ENCODE results near the gene YARS2. TPM values are rescaled to one million over a fixed set of nuclear protein-coding genes. Genes with fewer than 3 reads are reported as not detected.

YARS2 gene
- total and polyA plus RNA-seq, 9 of the 15 experiments (the other 6 are each of a cell fraction or from before 2014, with no cell fraction given): 15.2 to 40.9 (median 28.7) TPM

- peak; percentile 47 for ATAC-seq
- CTCF ChIA-PET (ENCODE audit: low intra/inter-chr PET ratio): no interaction called here
- peaks cover 12% of the 10 kb centered on the region; the same call in 2 of the 3 replicates for H3K36me3 ChIP-seq (ENCODE audit: control insufficient read depth, insufficient read depth, low read length)
- no peaks in the 10 kb centered on the region for H3K27me3 ChIP-seq (ENCODE audit: control insufficient read depth in 2 of 2, insufficient read depth in 2 of 2, low read length in 2 of 2)
- no peak overlapping the region for H3K9ac ChIP-seq (ENCODE audit: insufficient read depth in 1 of 2, low read depth in 2 of 2, low read length in 2 of 2)
- no peak overlapping the region for H2AFZ ChIP-seq (ENCODE audit: low read depth, low read length)
- H3K79me2 ChIP-seq (ENCODE audit: control insufficient read depth, insufficient read depth, low read length): peaks cover 60% of the 10 kb centered on the region
- H3K9me1 ChIP-seq (ENCODE audit: control insufficient read depth, insufficient read depth, low read length): no peaks in the 10 kb centered on the region
- no peak overlapping the region for H3K4me3 ChIP-seq
- no peak for FAIRE-seq
- DNase-seq (ENCODE audit: extremely low read depth in 1 of 4, low spot score in 3 of 4): no peak
- H3K4me2 ChIP-seq (ENCODE audit: insufficient read depth, low read length): no peak overlapping the region
- WGBS (ENCODE audit: insufficient coverage, low coverage, missing lambda C conversion rate): 89% methylated on average over 2 of the region's 2 CpGs
- no peaks in the 10 kb centered on the region for H3K9me3 ChIP-seq (replicated peaks; ENCODE audit: control insufficient read depth, insufficient read depth, low read depth, low read length)
- no peak overlapping the region for H3K27ac ChIP-seq (ENCODE audit: extremely low read depth, low read depth, low read length)
- no TSS peak for BruUV-seq (replicated peaks)
- no peaks in the 10 kb centered on the region for H4K20me1 ChIP-seq (replicated peaks; ENCODE audit: control insufficient read depth, insufficient read depth, low read length)
- intact Hi-C loops (cut with micrococcal nuclease): no loop called here
- POLR2A ChIA-PET: interaction anchor here (0.6 to 1.2 kb wide), 3 partner anchors 9 to 1765 kb away, joined by 3 to 4 read pairs (median 4); no protein-coding TSS in a partner anchor
- in situ Hi-C loops (cut with MboI): no loop called here
- peaks cover 6% of the 10 kb centered on the region in 2 experiments; a peak in 2 of 5 replicates for H3K4me1 ChIP-seq (replicated peaks in 1 of 2; ENCODE audit: control insufficient read depth in 2 of 2, insufficient read depth in 2 of 2, low read length in 2 of 2)
- TF ChIP-seq CSDE1 (IDR thresholded peaks at IDR 0.05) (no peak), RBFOX2 (IDR thresholded peaks at IDR 0.05; ENCODE audit: low read depth, low read length) (no peak), ZNF518B (CRISPR knock-in tag; IDR thresholded peaks at IDR 0.05) (no peak), TAF7 (tag; IDR thresholded peaks at IDR 0.05) (no peak), CREB3 (tag; conservative IDR thresholded peaks at IDR 0.05; ENCODE audit: low read depth) (no peak), ZNF57 (CRISPR knock-in tag; IDR thresholded peaks at IDR 0.05) (no peak), ZNF407 (IDR thresholded peaks at IDR 0.05; ENCODE audit: low read depth) (no peak), SRF (CRISPR knock-in tag; IDR thresholded peaks at IDR 0.05) (no peak), ZNF707 (CRISPR knock-in tag; conservative IDR thresholded peaks at IDR 0.05) (no peak)
Measured at GRCh38 chr12:32698285-32698684, 57.4 kb downstream of the YARS2 start.

Measured in K562 (cell line).